Esophagus squamous epithelium (tissue), 5 donors: ENCODE data around the gene SALL3. TPM values are rescaled to one million over a fixed set of nuclear protein-coding genes. Genes with fewer than 3 reads are reported as not detected.

ENCODE experiments used
- DNase-seq: peaks from one replicate; lab custom pipeline; 2025; lab: John Stamatoyannopoulos, UW
- H3K27ac ChIP-seq, 4 donors: fragments of 200-600 bp; sonication (generic); one replicate each; pipeline ENCODE4 v1.5.1; 2016 to 2019; ENCODE audit warnings: mild to moderate bottlenecking in 1 of 4
- H3K27me3 ChIP-seq, 4 donors: fragments of 200-600 bp; sonication (generic); 1 replicate in 3 of 4; 2 replicates in 1 of 4; pipeline versions ENCODE4 v1.5.1 to v1.6.0; 2017 to 2021; ENCODE audit warnings: antibody characterized with exemption in 1 of 4
- H3K36me3 ChIP-seq, 3 donors: fragments of 200-600 bp; sonication (generic); one replicate each; pipeline ENCODE4 v1.5.1; 2016 to 2019
- H3K4me1 ChIP-seq, 3 donors: fragments of 200-600 bp; sonication (generic); one replicate each; pipeline ENCODE4 v1.5.1; 2017 to 2019
- H3K4me3 ChIP-seq, 4 donors: fragments of 200-600 bp; sonication (generic); 1 replicate in 3 of 4; 2 replicates in 1 of 4; pipeline ENCODE4 v1.5.1; 2016 to 2019; ENCODE audit warnings: mild to moderate bottlenecking in 2 of 4, moderate library complexity in 1 of 4
- H3K9me3 ChIP-seq, 3 donors: fragments of 200-600 bp; sonication (generic); one replicate each; pipeline ENCODE4 v1.5.1; 2016 to 2019
- CTCF ChIP-seq, 6 experiments: fragments of 450-650 bp in 4 of 6; fragments of 200-600 bp in 2 of 6; sonication (generic) in 2 of 6; IDR thresholded peaks; one replicate each; pipeline ENCODE4 v1.5.1; 2016 to 2019; ENCODE audit warnings: antibody characterized with exemption in 6 of 6, mild to moderate bottlenecking in 4 of 6, moderate library complexity in 4 of 6
- POLR2A ChIP-seq, 4 donors: fragments of 450-650 bp; IDR thresholded peaks; one replicate each; pipeline ENCODE4 v1.6.1; 2017; ENCODE audit warnings: antibody characterized with exemption in 4 of 4, mild to moderate bottlenecking in 4 of 4, moderate library complexity in 3 of 4
- WGBS, 2 donors: methylation state at CpG; one replicate each; pipeline ENCODE4 v1.1.5; 2018; 5-methylcytosine and 5-hydroxymethylcytosine counted together
- intact Hi-C: fragments of 100-400 bp; cut with DNase I; formaldehyde crosslinking; loops from one replicate; pipeline ENCODE4 v1.15.0; 2022
- total RNA-seq, 4 donors: library from RNA; depleted of rRNA; stranded (reverse); fragments of >200 nt; gene quantifications; one replicate each; pipeline ENCODE4 v1.1.0, GENCODE V29; 2016
- donor health status: DM: yes; HTN: yes; CAD: no.

SALL3 gene
- total RNA-seq, 4 donors from 2014 or later: not detected

GRCh38 chr18:79019881-79020280, 40.3 kb downstream of the SALL3 start:
- Histone ChIP-seq H3K36me3 (no peaks in the 10 kb centered on the region), H3K4me1 (no peaks in the 10 kb centered on the region), H3K27me3 (peaks cover 0 to 19% (median 0%) of the 10 kb centered on the region in 4 donors), H3K4me3 (no peak overlapping the region), H3K9me3 (peaks cover 0 to 8% (median 0%) of the 10 kb centered on the region in 3 donors), H3K27ac (no peak overlapping the region)
- TF ChIP-seq POLR2A (IDR thresholded peaks at IDR 0.05) (no peak), CTCF (IDR thresholded peaks at IDR 0.05) (no peak)
- intact Hi-C loops: no loop called here
- no peak for DNase-seq
- 75 to 86% methylated on average over 6 to 7 of the region's 7 CpGs for WGBS, 2 donors

GRCh38 chr18:79022603-79023002, 43.0 kb downstream of the SALL3 start:
- WGBS, 2 donors: 93 to 96% methylated on average over 18 of the region's 25 CpGs
- DNase-seq: no peak
- peaks cover 0 to 15% (median 0%) of the 10 kb centered on the region in 4 donors for H3K27me3 ChIP-seq
- peaks cover 0 to 8% (median 0%) of the 10 kb centered on the region in 3 donors for H3K9me3 ChIP-seq
- H3K27ac ChIP-seq: no peak overlapping the region
- intact Hi-C loops: no loop called here
- no peaks in the 10 kb centered on the region for H3K4me1 ChIP-seq
- no peaks in the 10 kb centered on the region for H3K36me3 ChIP-seq
- TF ChIP-seq POLR2A (IDR thresholded peaks at IDR 0.05) (no peak), CTCF (IDR thresholded peaks at IDR 0.05) (no peak)
- H3K4me3 ChIP-seq: no peak overlapping the region

- H3K9me3 ChIP-seq: peaks cover 0 to 22% (median 0%) of the 10 kb centered on the region in 3 donors
- H3K27me3 ChIP-seq: no peaks in the 10 kb centered on the region
- 13 to 26% methylated on average over 1 to 3 of the region's 5 CpGs for WGBS, 2 donors
- H3K4me1 ChIP-seq: no peaks in the 10 kb centered on the region
- H3K27ac ChIP-seq: no peak overlapping the region
- H3K36me3 ChIP-seq: no peaks in the 10 kb centered on the region
- DNase-seq: no peak
- H3K4me3 ChIP-seq: no peak overlapping the region
- TF ChIP-seq CTCF (IDR thresholded peaks at IDR 0.05) (no peak), POLR2A (IDR thresholded peaks at IDR 0.05) (no peak)
- intact Hi-C loops: no loop called here
Measured at GRCh38 chr18:79026491-79026890, 46.9 kb downstream of the SALL3 start.

- no peaks in the 10 kb centered on the region for H3K27me3 ChIP-seq
- no peaks in the 10 kb centered on the region for H3K4me1 ChIP-seq
- 66 to 70% methylated on average over 7 to 8 of the region's 9 CpGs for WGBS, 2 donors
- H3K4me3 ChIP-seq: no peak overlapping the region
- H3K36me3 ChIP-seq: no peaks in the 10 kb centered on the region
- peaks cover 0 to 16% (median 4%) of the 10 kb centered on the region in 3 donors for H3K9me3 ChIP-seq
- no peak overlapping the region for H3K27ac ChIP-seq
- no peak for DNase-seq
- intact Hi-C loops: no loop called here
- TF ChIP-seq POLR2A (IDR thresholded peaks at IDR 0.05) (no peak), CTCF (IDR thresholded peaks at IDR 0.05) (no peak)
Measured at GRCh38 chr18:79030680-79031079, 51.1 kb downstream of the SALL3 start.

- no peak for DNase-seq
- no peak overlapping the region for H3K4me3 ChIP-seq
- intact Hi-C loops: no loop called here
- no peaks in the 10 kb centered on the region for H3K9me3 ChIP-seq
- WGBS, 2 donors: 53 to 54% methylated on average over 5 of the region's 5 CpGs
- H3K4me1 ChIP-seq: no peaks in the 10 kb centered on the region
- peaks cover 0 to 8% (median 2%) of the 10 kb centered on the region in 4 donors for H3K27me3 ChIP-seq
- no peaks in the 10 kb centered on the region for H3K36me3 ChIP-seq
- no peak for TF ChIP-seq POLR2A (IDR thresholded peaks at IDR 0.05)
- H3K27ac ChIP-seq: no peak overlapping the region
Measured at GRCh38 chr18:79042276-79042675, 62.7 kb downstream of the SALL3 start.

- 96 to 100% methylated on average over 2 to 5 of the region's 5 CpGs for WGBS, 2 donors
- Histone ChIP-seq H3K9me3 (no peaks in the 10 kb centered on the region), H3K27me3 (peaks cover 0 to 8% (median 2%) of the 10 kb centered on the region in 4 donors), H3K4me3 (no peak overlapping the region), H3K36me3 (no peaks in the 10 kb centered on the region), H3K4me1 (no peaks in the 10 kb centered on the region), H3K27ac (no peak overlapping the region)
- no peak for TF ChIP-seq POLR2A (IDR thresholded peaks at IDR 0.05)
- intact Hi-C loops: no loop called here
- no peak for DNase-seq
Measured at GRCh38 chr18:79043288-79043687, 63.7 kb downstream of the SALL3 start.
